ENCODE data around the gene GPR155. TPM values are rescaled to one million over a fixed set of nuclear protein-coding genes. Genes with fewer than 3 reads are reported as not detected.

Gene GPR155
- polyA plus RNA-seq, 3 donors = 3.4 to 7.6 (median 7.0) TPM

- Mint-ChIP-seq H3K27ac (no peak overlapping the region), H3K9me3 (peaks cover 0 to 2% (median 0%) of the 10 kb centered on the region in 7 donors), H3K36me3 (peaks cover 32 to 38% of the 10 kb centered on the region in 2 donors), H3K27me3 (ENCODE audit: low read depth in 3 of 3) (no peaks in the 10 kb centered on the region), H3K4me3 (no peak overlapping the region), H3K4me1 (peaks cover 18% of the 10 kb centered on the region)
- no peak overlapping the region for H2AFZ ChIP-seq (ENCODE audit: insufficient read depth, low read depth, low read length, poor library complexity, severe bottlenecking)
- H3K9me3 ChIP-seq (replicated peaks in 1 of 2; ENCODE audit: control insufficient read depth in 1 of 2, insufficient read depth in 1 of 2, low read length in 2 of 2) = no peaks in the 10 kb centered on the region
- H3K4me1 ChIP-seq (ENCODE audit: control insufficient read depth in 1 of 2, insufficient read depth in 2 of 2, low read length in 2 of 2) = peaks cover 13 to 19% of the 10 kb centered on the region in 2 donors
- DNase-seq = no peak
- no peak overlapping the region for H3K27ac ChIP-seq (ENCODE audit: low read depth in 1 of 2, low read length in 2 of 2)
- H3K27me3 ChIP-seq (ENCODE audit: control insufficient read depth in 2 of 2, insufficient read depth in 2 of 2, low read length in 2 of 2) = no peaks in the 10 kb centered on the region
- H3K36me3 ChIP-seq (replicated peaks in 1 of 2; ENCODE audit: control insufficient read depth in 1 of 2, insufficient read depth in 2 of 2, low read length in 2 of 2) = peaks cover 26 to 41% of the 10 kb centered on the region in 2 donors
- no peak overlapping the region for H3K4me2 ChIP-seq (replicated peaks; ENCODE audit: extremely low read depth, low read length, poor library complexity, severe bottlenecking)
- TF ChIP-seq, protein P1, sequence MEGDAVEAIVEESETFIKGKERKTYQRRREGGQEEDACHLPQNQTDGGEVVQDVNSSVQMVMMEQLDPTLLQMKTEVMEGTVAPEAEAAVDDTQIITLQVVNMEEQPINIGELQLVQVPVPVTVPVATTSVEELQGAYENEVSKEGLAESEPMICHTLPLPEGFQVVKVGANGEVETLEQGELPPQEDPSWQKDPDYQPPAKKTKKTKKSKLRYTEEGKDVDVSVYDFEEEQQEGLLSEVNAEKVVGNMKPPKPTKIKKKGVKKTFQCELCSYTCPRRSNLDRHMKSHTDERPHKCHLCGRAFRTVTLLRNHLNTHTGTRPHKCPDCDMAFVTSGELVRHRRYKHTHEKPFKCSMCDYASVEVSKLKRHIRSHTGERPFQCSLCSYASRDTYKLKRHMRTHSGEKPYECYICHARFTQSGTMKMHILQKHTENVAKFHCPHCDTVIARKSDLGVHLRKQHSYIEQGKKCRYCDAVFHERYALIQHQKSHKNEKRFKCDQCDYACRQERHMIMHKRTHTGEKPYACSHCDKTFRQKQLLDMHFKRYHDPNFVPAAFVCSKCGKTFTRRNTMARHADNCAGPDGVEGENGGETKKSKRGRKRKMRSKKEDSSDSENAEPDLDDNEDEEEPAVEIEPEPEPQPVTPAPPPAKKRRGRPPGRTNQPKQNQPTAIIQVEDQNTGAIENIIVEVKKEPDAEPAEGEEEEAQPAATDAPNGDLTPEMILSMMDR (IDR thresholded peaks at IDR 0.05) = no peak
- peaks cover 28% of the 10 kb centered on the region for H3K79me2 ChIP-seq (ENCODE audit: insufficient read depth, low read length)
- no peaks in the 10 kb centered on the region for H4K20me1 ChIP-seq (ENCODE audit: insufficient read depth, low read length)
- H3K9ac ChIP-seq (ENCODE audit: insufficient read depth, low read length, poor library complexity, severe bottlenecking) = no peak overlapping the region
- no CpG with 5 or more reads among the region's 1 CpG for WGBS (ENCODE audit: insufficient coverage)
- intact Hi-C loops (cut with micrococcal nuclease) = no loop called here
- H3K4me3 ChIP-seq (replicated peaks in 1 of 3; ENCODE audit: low read depth in 2 of 3, low read length in 3 of 3) = no peak overlapping the region
These were observed 87.7 kb downstream of the GPR155 start for GRCh38 chr2:174399171-174399570.

DNA sequence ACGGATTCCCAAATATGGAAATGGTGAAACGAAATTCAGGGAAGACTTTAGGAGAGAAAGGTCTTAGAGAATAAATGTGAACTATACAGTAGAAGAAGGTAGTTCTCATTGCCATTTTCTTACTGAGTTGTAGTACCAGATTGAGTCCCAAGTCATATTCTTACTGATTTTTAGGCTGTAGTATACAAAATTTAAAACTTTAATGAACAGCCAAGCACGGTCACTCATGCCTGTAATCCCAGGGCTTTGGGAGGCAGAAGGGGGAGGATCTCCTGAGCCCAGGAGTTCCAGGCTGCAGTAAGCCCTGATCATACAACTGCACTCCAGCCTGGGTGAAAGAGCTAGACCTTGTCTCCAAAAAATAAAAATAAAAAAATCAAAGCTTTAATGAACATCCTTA lies 89.1 kb downstream of the GPR155 start:
- H3K36me3 Mint-ChIP-seq = peaks cover 31 to 34% of the 10 kb centered on the region in 2 donors
- H3K27me3 Mint-ChIP-seq (ENCODE audit: low read depth in 3 of 3) = no peaks in the 10 kb centered on the region
- Histone ChIP-seq H3K79me2 (ENCODE audit: insufficient read depth, low read length) (peaks cover 42% of the 10 kb centered on the region), H3K9me3 (replicated peaks in 1 of 2; ENCODE audit: control insufficient read depth in 1 of 2, insufficient read depth in 1 of 2, low read length in 2 of 2) (no peaks in the 10 kb centered on the region), H3K4me3 (replicated peaks in 1 of 3; ENCODE audit: low read depth in 2 of 3, low read length in 3 of 3) (no peak overlapping the region), H4K20me1 (ENCODE audit: insufficient read depth, low read length) (no peaks in the 10 kb centered on the region), H3K36me3 (replicated peaks in 1 of 2; ENCODE audit: control insufficient read depth in 1 of 2, insufficient read depth in 2 of 2, low read length in 2 of 2) (peaks cover 24 to 38% of the 10 kb centered on the region in 2 donors), H3K4me2 (replicated peaks; ENCODE audit: extremely low read depth, low read length, poor library complexity, severe bottlenecking) (no peak overlapping the region), H3K4me1 (ENCODE audit: control insufficient read depth in 1 of 2, insufficient read depth in 2 of 2, low read length in 2 of 2) (peaks cover 15 to 24% of the 10 kb centered on the region in 2 donors), H3K27me3 (ENCODE audit: control insufficient read depth in 2 of 2, insufficient read depth in 2 of 2, low read length in 2 of 2) (no peaks in the 10 kb centered on the region), H3K9ac (ENCODE audit: insufficient read depth, low read length, poor library complexity, severe bottlenecking) (no peak overlapping the region), H2AFZ (ENCODE audit: insufficient read depth, low read depth, low read length, poor library complexity, severe bottlenecking) (no peak overlapping the region), H3K27ac (ENCODE audit: low read depth in 1 of 2, low read length in 2 of 2) (no peak overlapping the region)
- no CpG with 5 or more reads among the region's 3 CpGs for WGBS (ENCODE audit: insufficient coverage)
- no peak overlapping the region for H3K27ac Mint-ChIP-seq
- intact Hi-C loops (cut with micrococcal nuclease) = no loop called here
- TF ChIP-seq, protein P1 (IDR thresholded peaks at IDR 0.05) = no peak
- H3K4me1 Mint-ChIP-seq = peaks cover 28% of the 10 kb centered on the region
- no peak for DNase-seq
- H3K9me3 Mint-ChIP-seq = peaks cover 0 to 2% (median 0%) of the 10 kb centered on the region in 7 donors
- no peak overlapping the region for H3K4me3 Mint-ChIP-seq
